H1 (cell line): ENCODE data around the gene ASS1. TPM values are rescaled to one million over a fixed set of nuclear protein-coding genes. Genes with fewer than 3 reads are reported as not detected.

Experiments used
- CTCF ChIA-PET: fragments of 300-600 bp; sonication (Branson Sonifier 250); formaldehyde crosslinking; loops from one replicate; lab custom pipeline; 2021; ENCODE audit not compliant: partially characterized antibody; lab: Charles Lee
- POLR2A ChIA-PET: fragments of 300-600 bp; sonication (Branson Sonifier 250); formaldehyde crosslinking; loops from one replicate; lab custom pipeline; 2021; ENCODE audit warnings: inconsistent platforms; ENCODE audit not compliant: partially characterized antibody; lab: Charles Lee
- DNase-seq, 2 experiments: peaks; one replicate each; pipeline versions ENCODE4 v3.0.0 to v3.0.0-alpha.2; 2010 to 2022; ENCODE audit warnings: low spot score in 2 of 2, low read depth in 1 of 2, mixed read lengths in 1 of 2
- FAIRE-seq: peaks from 2 replicates; lab custom pipeline; 2011; peaks lifted over from hg19 to GRCh38; lab: Jason Lieb, UNC
- H2AFZ ChIP-seq: 2 replicates; pipeline ENCODE4 v1.8.1; 2012; ENCODE audit warnings: low read length, inconsistent platforms
- H2AK5ac ChIP-seq: 2 replicates; pipeline ENCODE4 v1.6.1; 2013; ENCODE audit warnings: low read depth, low read length
- H2BK120ac ChIP-seq: replicated peaks from 2 replicates; pipeline ENCODE3; 2013; ENCODE audit warnings: low read depth, low read length, inconsistent platforms
- H2BK12ac ChIP-seq: 2 replicates; pipeline ENCODE4 v1.6.1; 2013; ENCODE audit warnings: low read depth, low read length
- H2BK15ac ChIP-seq: 2 replicates; pipeline ENCODE4 v1.6.1; 2013; ENCODE audit warnings: low read length
- H2BK20ac ChIP-seq: 2 replicates; pipeline ENCODE4 v1.6.1; 2013; ENCODE audit warnings: low read length
- H2BK5ac ChIP-seq: 2 replicates; pipeline ENCODE4 v1.6.1; 2013; ENCODE audit warnings: low read depth, low read length
- H3K14ac ChIP-seq: 2 replicates; pipeline ENCODE4 v1.6.1; 2013; ENCODE audit warnings: inconsistent platforms; ENCODE audit not compliant: insufficient read length
- H3K18ac ChIP-seq: 2 replicates; pipeline ENCODE4 v1.6.1; 2013; ENCODE audit warnings: low read length; ENCODE audit errors: extremely low read depth
- H3K23ac ChIP-seq: 2 replicates; pipeline ENCODE4 v1.6.1; 2013; ENCODE audit warnings: inconsistent platforms; ENCODE audit not compliant: insufficient read length
- H3K23me2 ChIP-seq: 2 replicates; pipeline ENCODE4 v1.6.1; 2013; ENCODE audit warnings: low read depth, low read length
- H3K27ac ChIP-seq: 2 replicates; pipeline ENCODE4 v1.6.1; 2011; ENCODE audit warnings: low read depth, low read length, inconsistent platforms
- H3K27me3 ChIP-seq, 4 experiments: replicated peaks in 1 of 4; 1 replicate in 1 of 4; 2 replicates in 3 of 4; pipeline versions ENCODE4 v1.6.1 to v1.8.1; 2011 to 2013; ENCODE audit warnings: low read length in 3 of 4, mild to moderate bottlenecking in 3 of 4, inconsistent platforms in 2 of 4, mixed read lengths in 2 of 4, moderate library complexity in 1 of 4; ENCODE audit not compliant: control insufficient read depth in 3 of 4, insufficient read depth in 3 of 4; ENCODE audit errors: extremely low read depth in 1 of 4
- H3K36me3 ChIP-seq, 4 experiments: 2 replicates each; pipeline versions ENCODE4 v1.6.1 to v1.8.1; 2011 to 2013; ENCODE audit warnings: mild to moderate bottlenecking in 4 of 4, low read length in 3 of 4, moderate library complexity in 2 of 4, control low read depth in 1 of 4, inconsistent platforms in 1 of 4; ENCODE audit not compliant: insufficient read depth in 4 of 4, control insufficient read depth in 2 of 4
- H3K4ac ChIP-seq: replicated peaks from 2 replicates; pipeline ENCODE3; 2013; ENCODE audit warnings: low read length, low read depth, mixed read lengths, inconsistent platforms; ENCODE audit not compliant: insufficient read length
- H3K4me1 ChIP-seq, 4 experiments: replicated peaks in 1 of 4; 1 replicate in 1 of 4; 2 replicates in 3 of 4; pipeline versions ENCODE4 v1.6.1 to v1.8.1; 2011 to 2013; ENCODE audit warnings: low read length in 3 of 4, inconsistent platforms in 2 of 4, mixed read lengths in 1 of 4; ENCODE audit not compliant: insufficient read depth in 4 of 4, control insufficient read depth in 3 of 4
- H3K4me2 ChIP-seq, 2 experiments: 2 replicates each; pipeline versions ENCODE4 v1.6.1 to v1.8.1; 2011 to 2013; ENCODE audit warnings: low read depth in 2 of 2, low read length in 2 of 2, control low read depth in 1 of 2, inconsistent platforms in 1 of 2, mild to moderate bottlenecking in 1 of 2; ENCODE audit not compliant: insufficient read depth in 1 of 2
- H3K4me3 ChIP-seq, 4 experiments: fragments of 200-600, 300-600 bp in 1 of 4; sonication (generic), shearing (Covaris generic), sonication (Bioruptor Twin) in 1 of 4; 2 replicates each; pipeline versions ENCODE4 v1.5.1 to v1.8.1; 2011 to 2016; ENCODE audit warnings: low read length in 4 of 4, low read depth in 3 of 4, control low read depth in 2 of 4, inconsistent platforms in 2 of 4, mild to moderate bottlenecking in 2 of 4, mixed read lengths in 1 of 4, moderate library complexity in 1 of 4; ENCODE audit not compliant: insufficient read depth in 2 of 4; ENCODE audit errors: extremely low read depth in 1 of 4
- H3K56ac ChIP-seq: replicated peaks from 2 replicates; pipeline ENCODE3; 2013; ENCODE audit warnings: low read depth, mild to moderate bottlenecking, mixed read lengths, low read length, inconsistent platforms; ENCODE audit not compliant: insufficient read length
- H3K79me1 ChIP-seq: 2 replicates; pipeline ENCODE4 v1.6.1; 2013; ENCODE audit warnings: low read depth, low read length, control low read depth
- H3K79me2 ChIP-seq, 2 experiments: 2 replicates each; pipeline versions ENCODE4 v1.6.1 to v1.8.1; 2012 to 2013; ENCODE audit warnings: low read length in 2 of 2, mild to moderate bottlenecking in 2 of 2, inconsistent platforms in 1 of 2; ENCODE audit not compliant: insufficient read depth in 2 of 2, control insufficient read depth in 1 of 2
- H3K9ac ChIP-seq, 4 experiments: replicated peaks in 1 of 4; 1 replicate in 1 of 4; 2 replicates in 3 of 4; pipeline versions ENCODE4 v1.6.1 to v1.8.1; 2011 to 2013; ENCODE audit warnings: low read depth in 3 of 4, low read length in 3 of 4, control low read depth in 2 of 4, mild to moderate bottlenecking in 2 of 4, moderate library complexity in 2 of 4, inconsistent platforms in 1 of 4; ENCODE audit errors: extremely low read depth in 1 of 4
- H3K9me3 ChIP-seq, 2 experiments: 2 replicates each; pipeline versions ENCODE4 v1.6.1 to v1.8.1; 2012 to 2013; ENCODE audit warnings: mild to moderate bottlenecking in 2 of 2, moderate library complexity in 2 of 2, control low read depth in 1 of 2, inconsistent platforms in 1 of 2, low read depth in 1 of 2, low read length in 1 of 2, mixed read lengths in 1 of 2; ENCODE audit not compliant: insufficient read depth in 2 of 2
- H4K20me1 ChIP-seq, 2 experiments: replicated peaks in 1 of 2; 2 replicates each; pipeline versions ENCODE3 to v1.8.1; 2011 to 2013; ENCODE audit warnings: inconsistent platforms in 2 of 2, low read length in 2 of 2, mild to moderate bottlenecking in 1 of 2; ENCODE audit not compliant: insufficient read depth in 2 of 2, control insufficient read depth in 1 of 2
- H4K5ac ChIP-seq: 2 replicates; pipeline ENCODE4 v1.6.1; 2013; ENCODE audit warnings: low read length, low read depth, mixed read lengths, inconsistent platforms; ENCODE audit not compliant: insufficient read length
- H4K8ac ChIP-seq: 2 replicates; pipeline ENCODE4 v1.8.0; 2013; ENCODE audit warnings: mild to moderate bottlenecking, moderate library complexity, low read length, inconsistent platforms; ENCODE audit not compliant: insufficient read depth; ENCODE audit errors: extremely low read depth
- H4K91ac ChIP-seq: replicated peaks from 2 replicates; pipeline ENCODE3; 2013; ENCODE audit warnings: low read length, mixed read lengths, inconsistent platforms; ENCODE audit not compliant: insufficient read length
- CBX8 ChIP-seq: fragments of 300-800, 300-1000 bp; sonication (generic); IDR thresholded peaks from 2 replicates; pipeline ENCODE4 v1.7.1; 2016; ENCODE audit warnings: low read depth, low read length, borderline replicate concordance
- CHD1 ChIP-seq: IDR thresholded peaks from 2 replicates; pipeline ENCODE4 v1.6.1; 2012; ENCODE audit warnings: low read depth, low read length, improper control_type of control experiment
- FOSL1 ChIP-seq: IDR thresholded peaks from 2 replicates; pipeline ENCODE4 v1.6.1; 2011; ENCODE audit warnings: mild to moderate bottlenecking, low read depth, low read length, moderate library complexity; ENCODE audit not compliant: insufficient read depth
- HDAC2 ChIP-seq, 2 experiments: fragments of 300-600 bp in 1 of 2; sonication (generic) in 1 of 2; IDR thresholded peaks; 2 replicates each; pipeline ENCODE4 v1.6.1; 2011 to 2012; ENCODE audit warnings: low read depth in 2 of 2, low read length in 2 of 2, mild to moderate bottlenecking in 2 of 2, moderate library complexity in 2 of 2, borderline replicate concordance in 1 of 2, inconsistent platforms in 1 of 2
- JUN ChIP-seq: IDR thresholded peaks from 2 replicates; pipeline ENCODE4 v1.6.1; 2011; ENCODE audit warnings: low read depth, mild to moderate bottlenecking, improper control_type of control experiment, low read length
- JUND ChIP-seq: IDR thresholded peaks from 2 replicates; pipeline ENCODE4 v1.6.1; 2011; ENCODE audit warnings: mild to moderate bottlenecking, improper control_type of control experiment, low read length
- MAFK ChIP-seq: IDR thresholded peaks from 2 replicates; pipeline ENCODE4 v1.6.1; 2012; ENCODE audit warnings: low read depth, mild to moderate bottlenecking, improper control_type of control experiment, low read length
- RBBP5 ChIP-seq: IDR thresholded peaks from 2 replicates; pipeline ENCODE4 v1.7.1; 2012; ENCODE audit warnings: low read depth, mild to moderate bottlenecking, inconsistent platforms, low read length, moderate library complexity, borderline replicate concordance
- SIX5 ChIP-seq: IDR thresholded peaks from 2 replicates; pipeline ENCODE4 v1.6.1; 2011; ENCODE audit warnings: mild to moderate bottlenecking, low read depth, low read length
- SP1 ChIP-seq: IDR thresholded peaks from 2 replicates; pipeline ENCODE4 v1.6.1; 2011; ENCODE audit warnings: low read depth, low read length
- YY1 ChIP-seq: IDR thresholded peaks from 2 replicates; pipeline ENCODE4 v1.6.1; 2011; ENCODE audit warnings: low read depth, mild to moderate bottlenecking, low read length
- WGBS, 2 experiments: shearing (Covaris generic) in 1 of 2; methylation state at CpG; one replicate each; pipeline versions ENCODE4 v1.1.6 to v1.1.7; 2013 to 2015; ENCODE audit warnings: low lambda C conversion rate in 2 of 2, mixed read lengths in 2 of 2, inconsistent platforms in 1 of 2, low coverage in 1 of 2, missing lambda C conversion rate in 1 of 2; ENCODE audit not compliant: insufficient replicate concordance in 2 of 2, insufficient coverage in 1 of 2, insufficient read length in 1 of 2; ENCODE audit errors: extremely low coverage in 1 of 2, missing lambda C conversion rate in 1 of 2; 5-methylcytosine and 5-hydroxymethylcytosine counted together
- polyA plus RNA-seq, 7 experiments: library from polyadenylated mRNA; depleted of rRNA in 3 of 7; stranded (reverse) in 5 of 7; unstranded in 2 of 7; fragments of >200 nt in 5 of 7; fragments of 200-250 nt in 2 of 7; gene quantifications; 1 replicate in 5 of 7; 2 replicates in 1 of 7; 4 replicates in 1 of 7; pipeline versions ENCODE4 v1.2.1 to v1.2.3, GENCODE V29; 2011 to 2013; ENCODE audit warnings: missing spikeins in 2 of 7, mixed read lengths in 2 of 7
- total RNA-seq: library from RNA; stranded (reverse); fragmentation: NEBNext Ultra II Directional; extraction: Animal tissue kit (Norgen Biotek cat#: 25700); gene quantifications from 2 replicates; pipeline ENCODE4 v1.2.1, GENCODE V29; 2021
- TF ChIP-seq, protein P1 (sequence below): IDR thresholded peaks from 2 replicates; pipeline ENCODE4 v1.6.1; 2012; ENCODE audit warnings: inconsistent platforms

Gene ASS1
- total and polyA plus RNA-seq, 2 of the 8 experiments (the other 6 are each of a cell fraction or from before 2014, with no cell fraction given), result 108 to 296 TPM

DNA sequence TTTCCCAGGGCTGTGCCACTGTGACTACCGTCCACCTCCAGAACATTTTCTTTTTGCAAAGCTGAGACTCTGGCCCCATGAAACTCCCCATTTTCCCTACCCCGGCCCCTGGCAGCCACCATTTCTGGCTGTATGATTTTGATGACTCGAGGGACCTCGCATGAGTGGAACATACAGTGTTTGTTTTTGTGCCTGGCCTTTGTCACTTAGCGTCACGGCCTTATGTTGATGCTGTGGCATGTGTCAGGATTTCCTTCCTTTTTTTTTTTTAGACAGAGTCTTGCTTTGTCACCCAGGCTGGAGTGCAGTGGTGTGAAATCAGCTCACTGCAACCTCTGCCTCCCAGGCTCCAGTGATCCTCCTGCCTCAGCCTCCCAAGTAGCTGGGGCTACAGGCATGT lies 42.7 kb downstream of the ASS1 start:
- Histone ChIP-seq H4K5ac (no peak overlapping the region), H3K36me3 (peaks cover 0 to 39% (median 2%) of the 10 kb centered on the region in 4 experiments; a peak in 3 of 8 replicates), H3K79me1 (no peaks in the 10 kb centered on the region; the same call in 1 of the 2 replicates), H2BK20ac (no peak overlapping the region), H3K4me2 (no peak overlapping the region), H2BK12ac (no peak overlapping the region), H3K23me2 (no peaks in the 10 kb centered on the region), H3K18ac (no peak overlapping the region), H3K27me3 (no peaks in the 10 kb centered on the region), H2AFZ (no peak overlapping the region), H3K9ac (no peak overlapping the region), H4K91ac (no peak overlapping the region), H3K9me3 (no peaks in the 10 kb centered on the region), H2BK120ac (no peak overlapping the region), H4K8ac (no peak overlapping the region), H2BK5ac (no peak overlapping the region), H3K79me2 (no peaks in the 10 kb centered on the region), H2AK5ac (no peak overlapping the region), H3K23ac (no peak overlapping the region), H3K4me1 (no peaks in the 10 kb centered on the region), H3K27ac (no peak overlapping the region), H3K4me3 (no peak overlapping the region), H2BK15ac (no peak overlapping the region), H3K4ac (no peak overlapping the region), H3K14ac (no peak overlapping the region), H3K56ac (no peak overlapping the region), H4K20me1 (peaks cover under 1% of the 10 kb centered on the region in 2 experiments)
- FAIRE-seq (no peak), DNase-seq (no peak)
- 92% methylated on average over 6 of the region's 6 CpGs; no CpG with 5 or more reads in 1 of the 2 experiments for WGBS, 2 experiments
- CTCF ChIA-PET, result interaction anchor here (0.6 to 3.5 kb wide), 9 partner anchors 9 to 376 kb away, joined by 3 to 9 read pairs (median 3); no protein-coding TSS in a partner anchor
- POLR2A ChIA-PET, result interaction anchor here (0.8 to 1.3 kb wide), 3 partner anchors 11 to 179 kb away, joined by 3 to 4 read pairs (median 3); no protein-coding TSS in a partner anchor
- TF ChIP-seq SIX5, result no peak
- TF ChIP-seq CBX8, result no peak
- TF ChIP-seq MAFK, result no peak
- no peak for TF ChIP-seq SP1
- TF ChIP-seq JUND, result no peak
- TF ChIP-seq, protein P1, sequence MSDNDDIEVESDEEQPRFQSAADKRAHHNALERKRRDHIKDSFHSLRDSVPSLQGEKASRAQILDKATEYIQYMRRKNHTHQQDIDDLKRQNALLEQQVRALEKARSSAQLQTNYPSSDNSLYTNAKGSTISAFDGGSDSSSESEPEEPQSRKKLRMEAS, result no peak
- TF ChIP-seq HDAC2 (IDR thresholded peaks at IDR 0.05; ENCODE audit: borderline replicate concordance in 1 of 2, low read depth in 2 of 2, low read length in 2 of 2), result no peak
- TF ChIP-seq YY1, result no peak
- TF ChIP-seq CHD1, result no peak
- TF ChIP-seq JUN, result no peak
- no peak for TF ChIP-seq RBBP5
- no peak for TF ChIP-seq FOSL1
